GM06990 (cell line): ENCODE results near the gene CNOT6.

Experiments
- DNase-seq: peaks from one replicate; pipeline ENCODE4 v3.0.0-alpha.2; 2011; ENCODE audit not compliant: insufficient read length; ENCODE audit errors: extremely low read depth
- H3K27me3 ChIP-seq: replicated peaks from 2 replicates; pipeline ENCODE4 v1.6.0; 2011; ENCODE audit warnings: low read length; ENCODE audit not compliant: control insufficient read depth, insufficient read depth
- H3K36me3 ChIP-seq: 2 replicates; pipeline ENCODE4 v1.5.1; 2011; ENCODE audit warnings: low read length; ENCODE audit not compliant: control insufficient read depth, insufficient read depth
- H3K4me3 ChIP-seq: replicated peaks from 2 replicates; pipeline ENCODE4 v1.5.1; 2011; ENCODE audit warnings: low read depth, mild to moderate bottlenecking, control low read depth, low read length
- TF ChIP-seq, protein P1 (sequence below): IDR thresholded peaks from 2 replicates; pipeline ENCODE4 v1.5.1; 2011; ENCODE audit warnings: low read length, control low read depth, mild to moderate bottlenecking, inconsistent platforms; ENCODE audit not compliant: insufficient read depth, poor library complexity, severe bottlenecking

The CNOT6 gene

GRCh38 chr5:180611140-180611850 lies 117.1 kb downstream of the CNOT6 start:
- Histone ChIP-seq H3K27me3 (no peaks in the 10 kb centered on the region; the same call in 1 of the 2 replicates), H3K4me3 (no peak overlapping the region), H3K36me3 (no peaks in the 10 kb centered on the region)
- TF ChIP-seq, protein P1, sequence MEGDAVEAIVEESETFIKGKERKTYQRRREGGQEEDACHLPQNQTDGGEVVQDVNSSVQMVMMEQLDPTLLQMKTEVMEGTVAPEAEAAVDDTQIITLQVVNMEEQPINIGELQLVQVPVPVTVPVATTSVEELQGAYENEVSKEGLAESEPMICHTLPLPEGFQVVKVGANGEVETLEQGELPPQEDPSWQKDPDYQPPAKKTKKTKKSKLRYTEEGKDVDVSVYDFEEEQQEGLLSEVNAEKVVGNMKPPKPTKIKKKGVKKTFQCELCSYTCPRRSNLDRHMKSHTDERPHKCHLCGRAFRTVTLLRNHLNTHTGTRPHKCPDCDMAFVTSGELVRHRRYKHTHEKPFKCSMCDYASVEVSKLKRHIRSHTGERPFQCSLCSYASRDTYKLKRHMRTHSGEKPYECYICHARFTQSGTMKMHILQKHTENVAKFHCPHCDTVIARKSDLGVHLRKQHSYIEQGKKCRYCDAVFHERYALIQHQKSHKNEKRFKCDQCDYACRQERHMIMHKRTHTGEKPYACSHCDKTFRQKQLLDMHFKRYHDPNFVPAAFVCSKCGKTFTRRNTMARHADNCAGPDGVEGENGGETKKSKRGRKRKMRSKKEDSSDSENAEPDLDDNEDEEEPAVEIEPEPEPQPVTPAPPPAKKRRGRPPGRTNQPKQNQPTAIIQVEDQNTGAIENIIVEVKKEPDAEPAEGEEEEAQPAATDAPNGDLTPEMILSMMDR, result no peak
- DNase-seq, result no peak

DNA sequence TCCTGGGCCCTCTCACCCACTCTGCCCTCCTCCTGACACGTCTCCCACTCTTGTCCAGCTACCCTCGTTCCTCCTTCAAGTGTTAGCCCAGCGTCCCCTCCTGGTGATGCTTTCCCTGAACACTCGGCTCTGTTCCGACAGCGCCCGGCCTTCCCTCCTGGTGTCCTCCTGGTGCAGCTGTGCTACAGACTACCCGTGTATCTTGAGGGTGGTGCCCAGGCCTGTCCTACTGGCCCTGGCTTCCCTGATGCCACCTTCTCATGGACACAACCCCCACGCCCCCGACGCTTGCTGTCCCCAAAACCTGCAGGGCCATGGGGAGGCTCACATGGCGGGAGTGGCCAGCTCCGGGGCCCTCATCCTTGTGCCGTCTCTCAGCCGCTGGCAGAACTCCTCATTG lies 118.5 kb downstream of the CNOT6 start:
- no peaks in the 10 kb centered on the region for H3K36me3 ChIP-seq
- H3K4me3 ChIP-seq, result no peak overlapping the region
- TF ChIP-seq, protein P1, result no peak
- no peaks in the 10 kb centered on the region; the same call in 1 of the 2 replicates for H3K27me3 ChIP-seq
- DNase-seq, result no peak

GRCh38 chr5:180613188-180613813 lies 119.1 kb downstream of the CNOT6 start:
- TF ChIP-seq, protein P1, result no peak
- no peak for DNase-seq
- no peaks in the 10 kb centered on the region for H3K36me3 ChIP-seq
- no peaks in the 10 kb centered on the region; the same call in 1 of the 2 replicates for H3K27me3 ChIP-seq
- no peak overlapping the region for H3K4me3 ChIP-seq

- H3K27me3 ChIP-seq, result no peaks in the 10 kb centered on the region; the same call in 1 of the 2 replicates
- H3K4me3 ChIP-seq, result no peak overlapping the region
- TF ChIP-seq, protein P1, result no peak
- no peaks in the 10 kb centered on the region for H3K36me3 ChIP-seq
- no peak for DNase-seq
Measured at GRCh38 chr5:180613814-180614188, 119.6 kb downstream of the CNOT6 start.

GRCh38 chr5:180618487-180618828 lies 124.3 kb downstream of the CNOT6 start:
- H3K4me3 ChIP-seq, result no peak overlapping the region
- H3K36me3 ChIP-seq, result no peaks in the 10 kb centered on the region

More at GRCh38 chr5:180618487-180618828, 124.3 kb downstream of the CNOT6 start:
- no peaks in the 10 kb centered on the region; the same call in 1 of the 2 replicates for H3K27me3 ChIP-seq
- TF ChIP-seq, protein P1, result no peak
- DNase-seq, result no peak
